Urinary bladder (tissue), 4 donors: ENCODE measurements around the gene POU3F1. TPM values are rescaled to one million over a fixed set of nuclear protein-coding genes. Genes with fewer than 3 reads are reported as not detected.

ENCODE experiments used
- DNase-seq: peaks from one replicate; pipeline ENCODE4 v3.0.0-alpha.2; 2015; ENCODE audit errors: extremely low spot score
- H3K27ac ChIP-seq: one replicate; pipeline ENCODE4 v1.5.1; 2013; ENCODE audit warnings: low read depth, mild to moderate bottlenecking, moderate library complexity
- H3K36me3 ChIP-seq: one replicate; pipeline ENCODE4 v1.6.1; 2013; ENCODE audit warnings: mild to moderate bottlenecking, moderate library complexity; ENCODE audit not compliant: insufficient read depth
- H3K4me1 ChIP-seq: one replicate; pipeline ENCODE4 v1.6.1; 2013; ENCODE audit warnings: mild to moderate bottlenecking, moderate library complexity; ENCODE audit not compliant: insufficient read depth
- H3K4me3 ChIP-seq: one replicate; pipeline ENCODE4 v1.5.1; 2013; ENCODE audit warnings: low read depth, low read length
- WGBS: extraction: QIAGEN DNeasy Blood & Tissue Kit; methylation state at CpG from one replicate; pipeline ENCODE4 v1.1.7; 2013; 5-methylcytosine and 5-hydroxymethylcytosine counted together
- polyA plus RNA-seq: library from polyadenylated mRNA; stranded (reverse); fragments of 200-250 nt; gene quantifications from one replicate; pipeline ENCODE4 v1.2.3, GENCODE V29; 2013
- total RNA-seq: library from RNA; depleted of rRNA; stranded (reverse); fragments of >200 nt; gene quantifications from one replicate; pipeline ENCODE4 v1.2.3, GENCODE V29; 2014
- donor health status: healthy with polysubstance abuse.
- donor health status: healthy.

The POU3F1 gene
- 0.32 TPM for total RNA-seq
- polyA plus RNA-seq: 0.60 TPM

- Histone ChIP-seq H3K4me3 (peak within 1 kb of the TSS; percentile 51), H3K4me1 (no peaks in the 10 kb centered on the region), H3K27ac (peak within 1 kb of the TSS; percentile 3), H3K36me3 (no peaks in the 10 kb centered on the region)
- under 1% methylated on average over 92 of the region's 92 CpGs for WGBS
- DNase-seq: no peak
These were observed at the start of gene POU3F1 for GRCh38 chr1:38046333-38046883. Gene POU3F1 (minus strand): TSS chr1:38046793. CDS start chr1:38046743, 50 bp downstream.

- 72% methylated on average over 12 of the region's 12 CpGs for WGBS
- Histone ChIP-seq H3K27ac (no peak overlapping the region), H3K4me3 (no peak overlapping the region), H3K36me3 (no peaks in the 10 kb centered on the region), H3K4me1 (no peaks in the 10 kb centered on the region)
- DNase-seq: no peak
These were observed 48.9 kb upstream of the POU3F1 start for GRCh38 chr1:38095454-38095931.

DNA sequence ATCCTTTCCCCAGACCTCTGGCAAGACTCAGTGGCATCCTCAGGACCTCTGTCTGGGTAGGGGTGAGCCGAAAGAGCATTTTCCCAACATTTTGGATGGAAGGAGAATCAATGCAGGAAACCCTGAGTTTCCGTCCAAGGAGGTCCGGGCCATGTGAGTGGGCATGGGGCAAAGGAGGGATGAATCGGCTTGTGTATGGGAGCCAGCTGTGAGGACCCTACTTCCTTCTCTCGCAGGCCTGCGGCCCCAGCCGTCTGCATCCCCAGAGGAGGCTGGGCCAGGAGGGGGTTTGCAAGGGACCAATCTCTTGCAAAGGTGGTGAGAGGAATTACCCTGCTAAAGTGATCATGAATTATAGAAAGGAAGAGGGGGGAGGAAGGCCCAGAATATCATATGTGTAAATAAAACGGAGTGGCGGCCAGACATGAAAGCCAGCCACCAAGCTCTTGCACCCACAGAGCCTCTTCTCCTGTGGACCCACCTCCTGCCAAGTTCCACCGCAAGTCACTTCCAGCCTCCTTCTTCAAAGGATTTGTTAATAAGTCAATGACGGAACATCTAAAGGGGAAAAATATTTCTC is 48.2 kb upstream of the POU3F1 start:
- 67% methylated on average over 11 of the region's 11 CpGs for WGBS

DNA sequence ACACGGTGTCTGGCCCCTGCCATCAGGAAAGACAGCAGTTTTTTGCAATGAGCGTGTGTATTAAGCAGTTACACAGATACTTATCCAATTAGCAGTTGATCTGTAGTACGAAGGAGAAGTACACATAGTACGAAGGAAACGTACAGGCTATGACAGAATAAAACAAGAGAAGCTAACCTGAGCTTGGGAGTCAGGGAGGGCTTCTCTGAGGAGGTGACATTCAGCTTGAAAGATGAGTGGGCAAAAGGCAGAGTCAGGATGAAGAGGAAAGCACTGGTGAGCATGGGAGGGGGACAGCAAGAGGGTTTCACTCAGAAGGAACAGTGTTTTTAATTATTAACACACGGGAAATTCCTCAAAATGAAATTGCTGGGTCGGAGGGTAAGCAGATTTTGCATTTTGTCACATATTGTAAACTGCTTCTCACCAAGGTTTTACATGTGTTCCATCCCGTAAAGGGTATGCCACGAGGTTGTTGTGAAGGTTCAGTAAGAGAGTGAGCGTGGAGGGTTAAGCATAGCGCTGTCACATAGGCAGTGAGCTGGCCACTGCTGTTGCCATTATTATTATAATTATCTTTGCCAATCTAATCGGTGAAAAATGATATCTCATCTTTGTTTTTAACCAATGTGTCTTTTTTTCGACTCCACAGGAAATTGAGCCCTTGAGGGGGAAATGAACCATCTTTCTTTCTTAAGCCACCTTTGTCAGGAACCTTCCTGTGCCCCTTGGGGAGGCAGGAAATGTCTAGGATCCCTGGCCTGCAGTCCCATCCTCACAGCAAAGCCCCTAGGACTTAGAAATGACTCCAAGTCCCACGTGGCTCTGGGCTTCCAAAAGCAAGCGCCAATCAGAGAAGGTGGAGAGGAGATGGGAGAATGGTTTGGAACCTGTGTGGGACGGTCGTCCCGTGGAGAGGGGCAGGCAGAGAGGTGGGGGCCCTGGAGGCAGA is 47.3 kb upstream of the POU3F1 start:
- WGBS: 58% methylated on average over 18 of the region's 18 CpGs
- no peak for DNase-seq

More for the DNA sequence above, 48.2 kb upstream of the POU3F1 start:
- no peak overlapping the region for H3K4me3 ChIP-seq
- no peaks in the 10 kb centered on the region for H3K4me1 ChIP-seq
- DNase-seq: no peak
- no peak overlapping the region for H3K27ac ChIP-seq
- H3K36me3 ChIP-seq: no peaks in the 10 kb centered on the region

GRCh38 chr1:38092256-38092655 is 45.7 kb upstream of the POU3F1 start:
- Histone ChIP-seq H3K4me3 (no peak overlapping the region), H3K27ac (no peak overlapping the region), H3K4me1 (no peaks in the 10 kb centered on the region), H3K36me3 (no peaks in the 10 kb centered on the region)
- no peak for DNase-seq
- 47% methylated on average over 4 of the region's 4 CpGs for WGBS

More for the DNA sequence above, 47.3 kb upstream of the POU3F1 start:
- H3K4me1 ChIP-seq: no peaks in the 10 kb centered on the region
- H3K4me3 ChIP-seq: no peak overlapping the region
- no peaks in the 10 kb centered on the region for H3K36me3 ChIP-seq
- H3K27ac ChIP-seq: no peak overlapping the region

- Histone ChIP-seq H3K36me3 (no peaks in the 10 kb centered on the region), H3K4me1 (no peaks in the 10 kb centered on the region), H3K27ac (no peak overlapping the region), H3K4me3 (no peak overlapping the region)
- 82% methylated on average over 3 of the region's 3 CpGs for WGBS
- no peak for DNase-seq
These were observed 44.2 kb upstream of the POU3F1 start for GRCh38 chr1:38090796-38091195.

DNA sequence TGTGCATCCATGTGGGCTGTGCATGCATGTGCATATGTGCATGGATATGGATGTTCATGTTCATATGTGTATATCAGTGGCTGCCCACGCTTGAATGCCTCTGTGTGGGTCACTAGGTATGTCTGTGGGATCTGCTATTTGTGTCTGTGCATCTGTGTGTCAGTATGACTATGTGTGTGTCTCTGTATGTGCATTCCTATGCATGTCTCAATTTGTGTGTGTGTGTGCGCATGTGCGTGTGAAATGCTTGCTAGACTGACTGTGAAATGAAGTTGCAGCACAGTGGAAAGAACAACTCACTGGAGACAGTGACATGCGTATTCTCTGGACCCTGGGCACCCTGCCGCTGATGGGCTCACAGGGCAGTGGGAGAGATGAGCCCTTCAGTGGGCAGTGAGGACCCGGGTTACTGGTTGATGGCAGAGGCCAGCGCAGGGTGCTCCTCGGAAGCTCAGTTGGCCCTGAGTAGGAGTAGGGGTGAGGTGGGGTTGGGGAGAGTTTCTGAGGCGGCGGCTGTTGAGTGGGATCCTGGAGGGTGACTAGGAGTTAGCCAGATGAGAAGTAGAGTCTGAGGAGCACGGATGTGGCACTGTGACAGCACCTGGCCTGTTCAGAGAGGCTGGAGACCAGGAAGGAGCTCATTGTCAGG is 43.2 kb upstream of the POU3F1 start:
- H3K4me3 ChIP-seq: no peak overlapping the region
- no peak for DNase-seq
- no peaks in the 10 kb centered on the region for H3K4me1 ChIP-seq
- whole genome bisulfite sequencing: 89% methylated on average over 11 of the region's 11 CpGs
- no peak overlapping the region for H3K27ac ChIP-seq
- H3K36me3 ChIP-seq: no peaks in the 10 kb centered on the region

GRCh38 chr1:38088791-38089190 is 42.2 kb upstream of the POU3F1 start:
- DNase-seq: no peak
- Histone ChIP-seq H3K36me3 (no peaks in the 10 kb centered on the region), H3K27ac (no peak overlapping the region), H3K4me1 (no peaks in the 10 kb centered on the region), H3K4me3 (no peak overlapping the region)
- WGBS: 60% methylated on average over 6 of the region's 6 CpGs

DNA sequence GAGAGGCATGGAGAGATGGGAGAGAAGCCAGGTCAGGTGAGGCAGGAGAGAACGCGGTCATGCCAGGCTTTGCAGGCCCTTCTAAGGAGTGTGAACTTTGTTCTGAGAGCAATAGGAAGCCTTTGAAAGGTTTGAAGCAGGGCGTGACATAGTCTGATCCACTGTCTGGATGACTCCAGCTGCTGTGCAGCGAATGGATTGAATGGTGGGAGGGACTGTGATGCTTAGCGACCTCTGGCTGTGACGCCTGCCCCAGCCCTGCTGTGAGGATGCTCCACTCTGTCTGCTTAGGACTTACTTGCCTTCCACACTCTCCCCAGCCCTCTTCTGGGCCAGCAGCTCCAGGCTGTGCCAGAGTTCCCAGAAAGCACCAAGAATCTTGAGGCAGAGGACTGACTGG is 41.8 kb upstream of the POU3F1 start:
- WGBS: 40% methylated on average over 6 of the region's 6 CpGs
- H3K4me3 ChIP-seq: no peak overlapping the region
- no peaks in the 10 kb centered on the region for H3K36me3 ChIP-seq
- no peak overlapping the region for H3K27ac ChIP-seq
- H3K4me1 ChIP-seq: no peaks in the 10 kb centered on the region
- DNase-seq: no peak

DNA sequence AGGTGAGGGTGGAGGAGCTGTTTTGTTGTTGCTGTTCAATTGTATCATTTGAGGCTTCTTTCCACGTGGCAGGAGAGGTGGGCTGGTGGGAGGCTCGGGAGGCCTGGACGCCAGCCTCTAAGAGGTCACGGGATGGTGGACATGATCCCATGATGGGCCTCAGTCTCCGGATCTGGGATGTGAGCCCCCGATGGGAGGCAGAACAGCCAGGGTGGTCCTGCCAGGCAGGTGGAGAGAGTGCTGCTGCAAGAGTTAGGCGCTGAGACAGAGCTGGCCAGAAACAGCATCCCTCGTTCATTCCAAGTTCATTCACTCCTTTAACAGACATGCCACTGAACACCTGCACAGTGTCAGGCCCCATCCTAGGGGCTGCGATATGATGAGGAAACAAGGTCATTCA is 41.1 kb upstream of the POU3F1 start:
- WGBS: 81% methylated on average over 9 of the region's 9 CpGs
- DNase-seq: no peak
- Histone ChIP-seq H3K36me3 (no peaks in the 10 kb centered on the region), H3K4me3 (no peak overlapping the region), H3K4me1 (no peaks in the 10 kb centered on the region), H3K27ac (no peak overlapping the region)

- no peak overlapping the region for H3K27ac ChIP-seq
- 69% methylated on average over 12 of the region's 12 CpGs for WGBS
- no peaks in the 10 kb centered on the region for H3K36me3 ChIP-seq
- H3K4me3 ChIP-seq: no peak overlapping the region
- no peaks in the 10 kb centered on the region for H3K4me1 ChIP-seq
- no peak for DNase-seq
These were observed 39.2 kb upstream of the POU3F1 start for GRCh38 chr1:38085666-38086330.

DNA sequence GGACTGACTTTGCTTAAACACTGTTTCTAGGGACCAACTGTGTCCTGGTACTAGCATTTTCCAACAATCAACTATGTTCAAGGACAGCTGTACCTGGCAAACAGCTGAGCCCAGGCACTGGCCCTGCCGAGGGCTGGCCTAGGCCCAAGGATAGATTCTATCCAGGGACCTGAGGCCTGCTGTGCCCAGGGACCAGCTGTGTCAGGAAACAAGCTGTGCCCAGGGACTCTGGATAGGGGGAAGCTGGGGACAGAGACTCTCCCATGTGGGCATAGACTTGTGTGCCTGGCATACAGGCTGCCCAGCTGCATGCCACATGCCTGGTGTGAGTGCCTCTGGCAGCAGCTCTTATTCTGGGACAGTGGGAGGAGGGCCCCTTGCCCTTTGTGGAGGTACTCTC is 38.1 kb upstream of the POU3F1 start:
- WGBS: 59% methylated on average over 1 of the region's 1 CpG
- H3K27ac ChIP-seq: no peak overlapping the region
- H3K36me3 ChIP-seq: no peaks in the 10 kb centered on the region
- no peak overlapping the region for H3K4me3 ChIP-seq
- no peaks in the 10 kb centered on the region for H3K4me1 ChIP-seq
- no peak for DNase-seq

GRCh38 chr1:38084113-38084512 is 37.5 kb upstream of the POU3F1 start:
- Histone ChIP-seq H3K4me1 (no peaks in the 10 kb centered on the region), H3K36me3 (no peaks in the 10 kb centered on the region), H3K27ac (no peak overlapping the region), H3K4me3 (no peak overlapping the region)
- WGBS: 92% methylated on average over 2 of the region's 2 CpGs
- DNase-seq: no peak
